T-helper 9 cell (primary cell): Measurements from ENCODE around the gene LAP3.
A peak's percentile ranks its signal among the peaks of the same experiment; 100 is the strongest.
"Not testable (repeated sequence)": the region's sequence is repeated elsewhere in the genome, so short reads cannot be mapped to it uniquely, and the experiment has no call there.

Source experiments
- DNase-seq: peaks from one replicate; pipeline ENCODE4 v3.0.0-alpha.2; 2020

LAP3 gene

GRCh38 chr4:17562157-17562556 lies 14.8 kb upstream of the LAP3 start:
- DNase-seq = no peak

- DNase-seq = no peak
Measured at GRCh38 chr4:17565846-17566245, 11.2 kb upstream of the LAP3 start.

- DNase-seq = no peak
Measured at GRCh38 chr4:17567271-17567670, 9.7 kb upstream of the LAP3 start.

- DNase-seq = no peak
Measured at GRCh38 chr4:17574206-17574605, 2.8 kb upstream of the LAP3 start.

DNA sequence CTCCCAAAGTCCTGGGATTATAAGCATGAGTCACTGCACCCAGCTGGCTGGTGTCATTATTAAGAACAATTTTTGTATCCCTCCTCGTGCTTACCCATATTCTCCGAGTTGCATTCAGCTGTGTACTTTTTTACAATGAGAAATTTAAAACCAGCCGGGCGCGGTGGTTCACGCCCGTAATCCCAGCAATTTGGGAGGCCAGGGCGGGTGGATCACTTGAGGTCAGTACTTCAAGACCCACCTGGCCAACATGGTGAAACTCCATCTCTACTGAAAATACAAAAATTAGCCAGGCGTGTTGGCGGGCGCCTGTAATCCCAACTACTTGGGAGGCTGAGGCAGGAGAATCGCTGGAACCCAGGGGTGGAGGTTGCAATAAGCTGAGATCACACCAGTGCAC lies 1.8 kb upstream of the LAP3 start:
- DNase-seq = not testable (repeated sequence)

GRCh38 chr4:17577665-17578481 lies 875 bp downstream of the LAP3 start:
- peak; percentile 19 for DNase-seq

GRCh38 chr4:17578482-17578891 lies 1.5 kb downstream of the LAP3 start:
- DNase-seq = no peak

- DNase-seq = no peak
Measured at GRCh38 chr4:17580969-17581368, 4.0 kb downstream of the LAP3 start.

DNA sequence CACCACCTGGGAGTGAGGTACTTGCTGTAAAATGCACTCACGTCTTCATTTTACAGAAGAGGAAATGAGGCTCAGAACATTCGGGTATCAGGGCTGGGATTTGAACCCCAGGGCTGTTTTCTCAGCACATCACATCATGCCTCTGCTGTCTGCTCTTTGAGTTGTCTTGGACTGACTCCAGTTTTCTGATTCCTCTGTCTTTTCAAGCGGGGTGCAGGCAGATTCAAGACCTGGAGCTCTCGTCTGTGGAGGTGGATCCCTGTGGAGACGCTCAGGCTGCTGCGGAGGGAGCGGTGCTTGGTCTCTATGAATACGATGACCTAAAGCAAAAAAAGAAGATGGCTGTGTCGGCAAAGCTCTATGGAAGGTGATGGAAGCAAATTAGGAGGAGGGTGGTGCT lies 6.3 kb downstream of the LAP3 start:
- DNase-seq = no peak

- DNase-seq = no peak
Measured at GRCh38 chr4:17583941-17584340, 6.9 kb downstream of the LAP3 start.

GRCh38 chr4:17584521-17585213 lies 7.7 kb downstream of the LAP3 start:
- DNase-seq = no peak

DNA sequence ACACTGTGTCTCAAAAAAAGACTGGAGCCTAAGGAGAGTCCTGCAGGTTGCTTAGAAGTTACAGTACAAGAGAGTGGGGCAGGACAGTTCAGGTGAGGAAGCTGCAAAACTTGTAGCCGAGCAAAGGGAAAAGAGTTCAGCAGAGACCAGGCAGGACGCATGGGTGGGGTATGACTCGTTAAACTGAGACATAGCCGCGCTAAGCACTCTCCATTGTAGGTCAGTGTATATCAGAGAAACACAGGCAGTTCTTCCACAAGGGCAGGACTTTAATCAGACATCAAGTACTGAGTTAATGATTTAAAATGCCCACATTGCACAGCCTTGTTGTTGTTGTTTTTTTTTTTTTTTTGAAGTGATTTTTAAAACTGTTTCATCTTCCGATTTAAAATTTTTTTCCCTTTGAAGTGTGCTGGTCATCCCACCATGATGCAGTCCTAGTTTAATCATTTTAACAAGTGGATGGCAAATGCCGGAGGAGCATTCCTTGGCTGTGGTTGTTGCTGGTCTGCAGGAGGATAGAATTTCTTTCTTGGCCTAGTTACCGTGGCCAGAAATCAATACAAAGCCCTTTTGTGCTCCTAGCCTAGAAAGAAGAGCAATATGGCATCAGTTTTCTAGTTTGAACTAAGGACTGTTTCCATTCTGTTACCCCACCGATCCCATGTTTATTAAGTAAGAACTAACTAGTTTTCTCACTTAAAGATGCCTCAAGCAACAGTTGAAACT lies 10.3 kb downstream of the LAP3 start:
- DNase-seq = no peak

- DNase-seq = no peak
Measured at GRCh38 chr4:17589355-17589754, 12.4 kb downstream of the LAP3 start.

DNA sequence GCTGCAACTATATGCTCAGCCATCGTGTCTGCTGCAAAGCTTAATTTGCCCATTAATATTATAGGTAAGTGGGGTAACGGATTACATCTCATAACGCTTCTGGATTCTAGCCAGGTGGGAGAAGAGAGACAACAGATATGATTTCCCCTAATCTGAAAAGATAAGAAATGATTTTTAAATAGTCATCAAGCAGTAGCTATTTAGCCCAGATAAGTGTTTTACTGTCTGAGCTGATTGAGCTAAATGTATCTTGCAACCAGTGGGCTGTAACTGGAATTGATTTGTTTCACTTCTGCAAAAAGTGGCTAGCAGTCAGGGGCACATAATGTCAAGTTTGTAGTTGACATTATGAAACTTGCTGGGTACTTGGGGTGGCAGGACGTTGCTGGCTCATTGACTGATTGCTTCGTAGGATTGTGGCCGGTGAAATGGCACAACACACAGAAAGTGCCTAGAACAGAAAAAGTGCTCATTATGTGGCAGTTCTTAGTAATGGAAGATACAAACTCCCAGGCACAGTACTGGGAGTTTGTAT lies 18.5 kb downstream of the LAP3 start:
- DNase-seq = no peak

DNA sequence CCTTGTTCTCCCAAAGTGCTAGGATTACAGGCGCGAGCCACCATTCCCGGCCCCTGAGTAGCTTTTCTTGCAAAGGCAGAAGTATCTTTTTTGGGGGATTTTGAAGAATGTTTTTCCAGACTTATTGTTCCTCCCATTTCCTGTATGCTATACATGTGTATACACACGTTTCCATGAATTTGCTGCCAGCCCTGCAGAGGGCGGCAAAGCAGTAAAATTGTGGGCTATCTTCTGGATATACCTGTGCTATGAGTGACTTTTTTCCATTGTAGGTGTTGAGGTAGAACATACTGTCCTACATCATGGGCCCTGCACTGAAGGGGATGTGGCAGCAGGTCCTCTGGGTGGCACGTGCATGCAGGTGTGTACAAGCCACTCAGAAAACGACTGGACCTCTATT lies 20.5 kb downstream of the LAP3 start:
- DNase-seq = no peak

- DNase-seq = no peak
Measured at GRCh38 chr4:17599826-17600225, 22.8 kb downstream of the LAP3 start.

- no peak for DNase-seq
Measured at GRCh38 chr4:17605236-17605635, 28.2 kb downstream of the LAP3 start.

DNA sequence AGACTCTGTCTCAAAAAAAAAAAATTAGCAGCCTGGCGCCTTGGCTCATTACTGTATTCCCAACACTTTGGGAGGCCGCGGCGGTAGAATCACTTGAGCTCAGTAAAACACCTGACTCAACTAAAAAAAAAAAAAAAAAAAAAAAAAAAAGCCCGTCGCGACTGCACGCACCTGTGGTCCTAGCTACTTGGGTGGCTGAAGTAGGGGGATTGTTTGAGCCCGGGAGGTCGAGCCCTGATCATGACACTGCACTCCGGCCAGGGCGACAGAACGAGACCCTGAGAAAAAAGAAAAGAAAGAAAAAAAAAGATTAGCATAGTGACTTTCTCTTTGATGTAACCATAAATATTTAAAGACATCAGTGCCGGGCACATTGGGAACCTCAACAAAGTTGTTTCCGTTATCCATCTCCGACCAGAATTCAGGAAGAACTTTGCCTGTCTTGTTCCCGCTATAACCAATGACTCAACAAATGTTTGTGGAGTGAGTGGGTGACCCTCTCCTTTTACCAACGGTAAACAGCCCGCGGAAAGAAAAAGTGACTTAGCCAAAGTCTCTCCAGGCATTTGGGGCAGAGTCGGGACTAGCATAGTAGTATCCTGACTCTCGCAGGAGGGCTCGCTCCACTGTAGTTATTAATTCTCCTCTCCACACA lies 36.9 kb downstream of the LAP3 start:
- DNase-seq = no peak

GRCh38 chr4:17614416-17615299 lies 37.7 kb downstream of the LAP3 start, which contains the start of gene MED28:
Gene MED28 (plus strand): TSS chr4:17614641. CDS start chr4:17614655, 14 bp downstream.
- peak; percentile 93 for DNase-seq

GRCh38 chr4:17616283-17616682 lies 39.3 kb downstream of the LAP3 start:
- no peak for DNase-seq

- DNase-seq = no peak
Measured at GRCh38 chr4:17618926-17619325, 41.9 kb downstream of the LAP3 start.
